Tibial nerve (tissue), 3 donors: ENCODE data around the gene POU6F2.

ENCODE experiments used
- POLR2A ChIP-seq, 2 donors: fragments of 450-650 bp; IDR thresholded peaks; one replicate each; pipeline ENCODE4 v1.6.1; 2017; ENCODE audit warnings: antibody characterized with exemption in 2 of 2, mild to moderate bottlenecking in 2 of 2, moderate library complexity in 2 of 2
- TF ChIP-seq, protein P1 (sequence below), 5 experiments: fragments of 200-600 bp in 3 of 5; fragments of 450-650 bp in 2 of 5; sonication (generic) in 3 of 5; IDR thresholded peaks; one replicate each; pipeline ENCODE4 v1.5.1; 2016 to 2019; ENCODE audit warnings: antibody characterized with exemption in 5 of 5, mild to moderate bottlenecking in 3 of 5, moderate library complexity in 2 of 5

DNA sequence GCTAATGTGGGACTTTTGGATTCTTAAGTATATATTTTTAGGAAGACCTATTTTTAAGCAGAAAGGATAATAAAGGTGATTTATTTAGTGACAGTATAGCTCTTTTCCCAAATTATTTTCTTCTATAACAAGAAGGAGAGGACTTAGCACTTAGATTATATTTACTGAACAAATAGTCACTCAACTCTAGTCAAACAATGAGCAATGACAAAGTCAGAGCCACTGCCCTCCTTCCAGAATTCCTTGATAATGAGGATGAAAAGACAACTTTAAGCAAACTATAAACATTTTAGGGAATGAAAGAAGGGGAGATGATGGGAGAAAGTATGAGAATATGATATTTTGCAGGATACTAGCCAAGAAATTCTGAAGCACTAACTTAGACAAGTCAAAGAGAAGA is 295.0 kb downstream of the POU6F2 start:
- TF ChIP-seq, protein P1, sequence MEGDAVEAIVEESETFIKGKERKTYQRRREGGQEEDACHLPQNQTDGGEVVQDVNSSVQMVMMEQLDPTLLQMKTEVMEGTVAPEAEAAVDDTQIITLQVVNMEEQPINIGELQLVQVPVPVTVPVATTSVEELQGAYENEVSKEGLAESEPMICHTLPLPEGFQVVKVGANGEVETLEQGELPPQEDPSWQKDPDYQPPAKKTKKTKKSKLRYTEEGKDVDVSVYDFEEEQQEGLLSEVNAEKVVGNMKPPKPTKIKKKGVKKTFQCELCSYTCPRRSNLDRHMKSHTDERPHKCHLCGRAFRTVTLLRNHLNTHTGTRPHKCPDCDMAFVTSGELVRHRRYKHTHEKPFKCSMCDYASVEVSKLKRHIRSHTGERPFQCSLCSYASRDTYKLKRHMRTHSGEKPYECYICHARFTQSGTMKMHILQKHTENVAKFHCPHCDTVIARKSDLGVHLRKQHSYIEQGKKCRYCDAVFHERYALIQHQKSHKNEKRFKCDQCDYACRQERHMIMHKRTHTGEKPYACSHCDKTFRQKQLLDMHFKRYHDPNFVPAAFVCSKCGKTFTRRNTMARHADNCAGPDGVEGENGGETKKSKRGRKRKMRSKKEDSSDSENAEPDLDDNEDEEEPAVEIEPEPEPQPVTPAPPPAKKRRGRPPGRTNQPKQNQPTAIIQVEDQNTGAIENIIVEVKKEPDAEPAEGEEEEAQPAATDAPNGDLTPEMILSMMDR (IDR thresholded peaks at IDR 0.05): no peak
- no peak for TF ChIP-seq POLR2A (IDR thresholded peaks at IDR 0.05)
